Fibroblast of lung (primary cell): ENCODE results near the gene GPC6.

ENCODE experiments used
- CTCF ChIP-seq, 2 donors: IDR thresholded peaks in 1 of 2; conservative IDR thresholded peaks in 1 of 2; 1 replicate in 1 of 2; 2 replicates in 1 of 2; pipeline ENCODE4 v1.5.1; 2011 to 2012; ENCODE audit warnings: low read length in 2 of 2, control low read depth in 1 of 2, inconsistent platforms in 1 of 2, low read depth in 1 of 2, mild to moderate bottlenecking in 1 of 2
- EZH2 ChIP-seq: IDR thresholded peaks from 2 replicates; pipeline ENCODE4 v1.5.1; 2012; ENCODE audit warnings: low read length, control low read depth, mild to moderate bottlenecking; ENCODE audit errors: missing control alignments

DNA sequence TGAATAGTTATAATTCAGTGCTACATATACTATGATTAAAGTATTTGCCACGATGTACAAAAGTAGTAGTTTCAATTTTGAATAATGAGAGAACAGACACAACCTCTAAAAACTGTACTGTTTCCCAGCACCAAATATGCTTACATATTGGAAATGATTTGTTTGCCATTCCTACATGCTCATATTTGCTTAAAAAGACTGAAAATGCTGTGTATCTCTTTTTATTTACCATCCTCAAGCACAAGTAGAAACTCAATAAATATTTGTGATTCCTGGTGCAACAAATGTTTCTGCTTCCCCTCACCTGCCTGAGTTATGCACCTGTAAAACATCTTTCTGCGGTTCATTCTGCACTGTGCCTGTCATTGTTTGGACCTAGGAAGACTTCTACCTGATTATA lies 740.7 kb downstream of the GPC6 start:
- TF ChIP-seq CTCF (conservative IDR thresholded peaks at IDR 0.05 in 1 of 2, IDR thresholded peaks at IDR 0.05 in 1 of 2; ENCODE audit: low read depth in 1 of 2, low read length in 2 of 2) (no peak), EZH2 (no peak)
